Gastrocnemius medialis (tissue), 4 donors: ENCODE measurements around the gene EVL. TPM values are rescaled to one million over a fixed set of nuclear protein-coding genes. Genes with fewer than 3 reads are reported as not detected.

Experiments used
- ATAC-seq, 2 donors: fragments of 150-250 bp; one replicate each; pipeline ENCODE4 v1.9.1; 2016
- DNase-seq, 2 donors: peaks; one replicate each; pipeline ENCODE4 v3.0.0-alpha.2; 2019
- H3K27ac ChIP-seq, 4 donors: fragments of 200-600 bp; sonication (generic); 1 replicate in 1 of 4; 2 replicates in 3 of 4; pipeline ENCODE4 v1.5.1; 2016 to 2018; ENCODE audit warnings: mild to moderate bottlenecking in 2 of 4, moderate library complexity in 1 of 4
- H3K27me3 ChIP-seq, 3 donors: fragments of 200-600 bp; sonication (generic) in 2 of 3; 1 replicate in 1 of 3; 2 replicates in 2 of 3; pipeline versions ENCODE4 v1.5.1 to v1.6.0; 2016 to 2019; ENCODE audit warnings: mild to moderate bottlenecking in 1 of 3, moderate library complexity in 1 of 3
- H3K36me3 ChIP-seq, 2 donors: fragments of 200-600 bp; sonication (generic) in 1 of 2; one replicate each; pipeline ENCODE4 v1.5.1; 2017 to 2018
- H3K4me1 ChIP-seq, 2 donors: fragments of 200-600 bp; sonication (generic) in 1 of 2; one replicate each; pipeline ENCODE4 v1.5.1; 2016 to 2017; ENCODE audit warnings: mild to moderate bottlenecking in 2 of 2
- H3K4me3 ChIP-seq, 4 donors: fragments of 200-600 bp; sonication (generic) in 3 of 4; 1 replicate in 1 of 4; 2 replicates in 3 of 4; pipeline ENCODE4 v1.5.1; 2016 to 2019; ENCODE audit warnings: mild to moderate bottlenecking in 2 of 4
- H3K9me3 ChIP-seq, 3 donors: fragments of 200-600 bp; sonication (generic) in 2 of 3; 1 replicate in 1 of 3; 2 replicates in 2 of 3; pipeline ENCODE4 v1.5.1; 2016 to 2019
- POLR2A ChIP-seq, 2 donors: fragments of 450-650 bp; IDR thresholded peaks; one replicate each; pipeline ENCODE4 v1.6.1; 2017; ENCODE audit warnings: antibody characterized with exemption in 2 of 2, mild to moderate bottlenecking in 2 of 2, moderate library complexity in 2 of 2
- in situ Hi-C, 4 donors: fragments of 200-750 bp; cut with MboI; loops; one replicate each; pipeline versions ENCODE4 v1.15.0 to v1.8.0; 2017; ENCODE audit warnings: low sequenced_read_pairs in 4 of 4
- intact Hi-C: fragments of 100-400 bp; cut with DNase I; formaldehyde crosslinking; loops from one replicate; pipeline ENCODE4 v1.15.1; 2023; ENCODE audit warnings: low total_unique reads
- total RNA-seq, 4 donors: library from RNA; depleted of rRNA; stranded (reverse); fragments of >200 nt; gene quantifications; one replicate each; pipeline versions ENCODE4 v1.1.0 to v1.2.3, GENCODE V29; 2016
- TF ChIP-seq, protein P1 (sequence below), 5 experiments: fragments of 450-650 bp in 3 of 5; fragments of 200-600 bp in 2 of 5; sonication (generic) in 2 of 5; IDR thresholded peaks in 4 of 5; conservative IDR thresholded peaks in 1 of 5; 1 replicate in 4 of 5; 2 replicates in 1 of 5; pipeline ENCODE4 v1.5.1; 2016 to 2019; ENCODE audit warnings: antibody characterized with exemption in 5 of 5, mild to moderate bottlenecking in 3 of 5, moderate library complexity in 3 of 5

The EVL gene
- total RNA-seq, 4 donors from 2014 or later: 5.8 to 14.3 (median 9.5) TPM

DNA sequence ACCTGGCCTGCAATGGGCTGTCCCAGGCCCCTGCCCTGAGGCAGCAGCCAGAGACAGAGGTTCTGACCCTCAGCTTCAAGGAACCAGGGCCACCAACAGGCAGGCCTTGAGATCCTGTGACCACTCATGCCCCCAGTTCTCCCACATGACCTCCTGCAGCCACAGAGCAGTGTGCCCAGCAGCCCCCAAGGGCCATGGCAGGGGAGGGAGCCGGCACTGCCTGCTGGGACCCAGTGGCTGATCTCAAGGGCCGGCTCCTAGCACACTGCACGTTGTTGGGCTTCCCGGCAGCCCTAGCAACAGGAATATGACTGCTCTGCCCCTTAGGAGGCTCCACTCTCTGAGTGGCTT, 79.4 kb downstream of the EVL start:
- Histone ChIP-seq H3K36me3 (no peaks in the 10 kb centered on the region), H3K27me3 (peaks cover 0 to 7% (median 0%) of the 10 kb centered on the region in 3 donors), H3K4me3 (no peak overlapping the region), H3K9me3 (no peaks in the 10 kb centered on the region), H3K4me1 (no peaks in the 10 kb centered on the region), H3K27ac (no peak overlapping the region)
- in situ Hi-C loops (no loop called here), intact Hi-C loops (no loop called here)
- no peak for ATAC-seq
- no peak for TF ChIP-seq POLR2A (IDR thresholded peaks at IDR 0.05)
- TF ChIP-seq, protein P1, sequence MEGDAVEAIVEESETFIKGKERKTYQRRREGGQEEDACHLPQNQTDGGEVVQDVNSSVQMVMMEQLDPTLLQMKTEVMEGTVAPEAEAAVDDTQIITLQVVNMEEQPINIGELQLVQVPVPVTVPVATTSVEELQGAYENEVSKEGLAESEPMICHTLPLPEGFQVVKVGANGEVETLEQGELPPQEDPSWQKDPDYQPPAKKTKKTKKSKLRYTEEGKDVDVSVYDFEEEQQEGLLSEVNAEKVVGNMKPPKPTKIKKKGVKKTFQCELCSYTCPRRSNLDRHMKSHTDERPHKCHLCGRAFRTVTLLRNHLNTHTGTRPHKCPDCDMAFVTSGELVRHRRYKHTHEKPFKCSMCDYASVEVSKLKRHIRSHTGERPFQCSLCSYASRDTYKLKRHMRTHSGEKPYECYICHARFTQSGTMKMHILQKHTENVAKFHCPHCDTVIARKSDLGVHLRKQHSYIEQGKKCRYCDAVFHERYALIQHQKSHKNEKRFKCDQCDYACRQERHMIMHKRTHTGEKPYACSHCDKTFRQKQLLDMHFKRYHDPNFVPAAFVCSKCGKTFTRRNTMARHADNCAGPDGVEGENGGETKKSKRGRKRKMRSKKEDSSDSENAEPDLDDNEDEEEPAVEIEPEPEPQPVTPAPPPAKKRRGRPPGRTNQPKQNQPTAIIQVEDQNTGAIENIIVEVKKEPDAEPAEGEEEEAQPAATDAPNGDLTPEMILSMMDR (IDR thresholded peaks at IDR 0.05 in 4 of 5, conservative IDR thresholded peaks at IDR 0.05 in 1 of 5): no peak
- DNase-seq: no peak

DNA sequence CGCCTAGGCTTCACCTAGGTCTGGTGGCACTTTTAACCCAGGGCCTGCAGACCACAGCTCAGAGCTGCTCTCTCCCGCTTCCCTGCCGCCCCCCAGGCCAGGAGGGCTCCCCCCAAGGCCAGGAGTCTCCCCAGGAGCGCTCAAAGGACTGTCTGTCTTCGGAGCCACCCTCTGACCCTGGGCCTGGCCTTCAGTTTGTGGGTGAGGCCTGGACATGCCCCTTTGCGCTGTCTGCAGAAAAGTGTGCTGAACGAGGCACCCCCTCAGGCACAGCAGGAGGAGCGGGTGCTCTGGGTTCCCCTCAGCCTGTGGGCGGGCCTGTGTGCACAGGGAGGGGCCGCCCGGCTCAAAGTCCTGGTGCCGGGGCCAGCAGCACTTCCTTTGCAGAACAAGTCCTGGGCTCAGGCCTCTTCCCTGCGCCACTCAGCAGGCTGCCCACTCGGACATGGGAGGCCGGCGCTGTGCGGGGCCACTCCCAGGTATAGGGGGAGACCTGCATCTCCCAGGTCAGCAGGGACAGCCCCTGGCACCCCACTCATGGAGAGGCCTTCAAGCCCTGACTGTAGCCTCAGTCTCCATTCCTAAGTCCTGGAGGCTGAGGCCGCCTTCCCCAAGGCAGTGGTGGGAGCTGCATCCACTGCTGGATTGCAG, 79.9 kb downstream of the EVL start:
- no peaks in the 10 kb centered on the region for H3K4me1 ChIP-seq
- no peak overlapping the region for H3K4me3 ChIP-seq
- H3K27ac ChIP-seq: no peak overlapping the region
- intact Hi-C loops: no loop called here
- in situ Hi-C loops: no loop called here
- no peak for TF ChIP-seq POLR2A (IDR thresholded peaks at IDR 0.05)
- TF ChIP-seq, protein P1 (IDR thresholded peaks at IDR 0.05 in 4 of 5, conservative IDR thresholded peaks at IDR 0.05 in 1 of 5): no peak
- DNase-seq (no peak), ATAC-seq (no peak)
- no peaks in the 10 kb centered on the region for H3K9me3 ChIP-seq
- no peaks in the 10 kb centered on the region for H3K36me3 ChIP-seq
- H3K27me3 ChIP-seq: peaks cover 0 to 7% (median 0%) of the 10 kb centered on the region in 3 donors

DNA sequence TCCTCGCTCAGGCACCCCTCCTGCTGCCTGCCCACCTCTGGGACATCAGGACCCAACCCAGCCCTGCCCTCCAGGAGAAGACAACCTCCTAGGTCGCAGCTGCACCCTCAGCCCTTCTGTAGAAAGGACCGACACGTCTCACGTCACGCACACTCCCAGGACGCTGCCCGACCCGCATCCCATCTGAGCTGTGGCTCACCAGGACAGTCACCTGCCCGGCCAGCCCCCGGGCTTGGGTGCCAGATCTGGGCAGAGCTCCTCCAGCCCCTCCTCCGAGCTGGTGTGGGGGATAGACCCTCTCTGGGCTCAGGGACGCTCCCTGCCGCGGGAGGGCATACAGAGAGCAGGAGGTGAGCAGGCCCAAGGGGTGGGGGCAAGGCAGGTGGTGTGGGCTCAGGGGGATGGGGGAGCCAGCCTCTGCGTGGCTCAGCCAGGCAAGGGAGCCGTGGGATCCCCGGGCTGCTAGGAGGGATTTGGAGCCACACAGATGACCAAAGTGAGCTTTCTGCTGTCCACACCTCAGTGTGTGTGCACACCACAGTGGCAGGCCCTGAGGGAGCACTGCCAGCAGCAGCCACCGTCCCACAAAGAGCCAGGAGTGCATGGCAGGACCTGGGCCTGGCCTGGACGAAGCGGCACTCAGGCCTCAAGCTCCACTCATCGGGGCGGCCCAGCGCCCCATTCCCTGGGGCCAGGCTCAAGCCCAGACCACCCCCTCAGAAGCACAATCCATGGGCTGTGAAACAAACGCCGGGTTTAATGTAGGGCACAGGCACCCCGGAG, 80.7 kb downstream of the EVL start:
- H3K27me3 ChIP-seq: peaks cover 0 to 7% (median 4%) of the 10 kb centered on the region in 3 donors
- intact Hi-C loops (no loop called here), in situ Hi-C loops (no loop called here)
- H3K36me3 ChIP-seq: no peaks in the 10 kb centered on the region
- no peaks in the 10 kb centered on the region for H3K9me3 ChIP-seq
- ATAC-seq: no peak
- DNase-seq: no peak
- no peak overlapping the region for H3K4me3 ChIP-seq
- no peak overlapping the region for H3K27ac ChIP-seq
- no peaks in the 10 kb centered on the region for H3K4me1 ChIP-seq
- TF ChIP-seq, protein P1 (IDR thresholded peaks at IDR 0.05 in 4 of 5, conservative IDR thresholded peaks at IDR 0.05 in 1 of 5): no peak
- TF ChIP-seq POLR2A (IDR thresholded peaks at IDR 0.05): no peak

DNA sequence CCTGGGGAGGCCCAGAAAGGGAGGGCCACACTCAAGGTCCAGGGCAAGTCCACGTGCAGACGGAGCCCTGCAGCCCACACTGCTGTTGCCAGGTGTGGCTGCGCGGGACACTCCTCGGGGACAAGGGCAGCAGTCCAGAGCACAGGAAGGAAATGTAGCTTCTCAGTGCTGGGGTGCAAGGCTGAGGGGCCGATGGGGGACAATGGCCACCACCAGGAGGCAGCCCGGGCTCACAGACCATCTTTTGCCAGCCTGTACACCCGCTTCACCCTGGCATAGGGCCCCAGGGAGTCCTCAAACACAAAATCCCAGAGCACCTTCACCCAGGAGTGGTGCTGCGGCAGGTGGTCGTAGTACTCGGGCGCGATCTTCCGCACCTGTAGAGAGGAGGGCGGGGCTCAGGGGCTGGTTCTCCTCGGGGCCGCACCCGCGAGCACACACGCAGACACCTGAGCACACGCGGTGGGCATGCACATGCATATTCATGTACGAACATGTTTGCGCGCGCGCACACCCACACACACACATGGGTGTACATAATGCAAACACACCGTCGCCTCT, 81.4 kb downstream of the EVL start:
- ATAC-seq (no peak), DNase-seq (no peak)
- Histone ChIP-seq H3K27ac (no peak overlapping the region), H3K4me1 (no peaks in the 10 kb centered on the region), H3K9me3 (no peaks in the 10 kb centered on the region), H3K4me3 (no peak overlapping the region), H3K27me3 (peaks cover 0 to 7% (median 5%) of the 10 kb centered on the region in 3 donors), H3K36me3 (no peaks in the 10 kb centered on the region)
- intact Hi-C loops: no loop called here
- TF ChIP-seq, protein P1 (IDR thresholded peaks at IDR 0.05 in 4 of 5, conservative IDR thresholded peaks at IDR 0.05 in 1 of 5): no peak
- TF ChIP-seq POLR2A (IDR thresholded peaks at IDR 0.05): no peak
- in situ Hi-C loops: no loop called here
